CD4-positive, alpha-beta T cell treated with Interleukin-6 at 100 ng/mL for 8 hours (primary cell): ENCODE data around the gene CNNM1.

Experiments used
- DNase-seq: peaks from one replicate; pipeline ENCODE4 v3.0.0-alpha.2; 2020; ENCODE audit warnings: mixed read lengths, low spot score

The CNNM1 gene

GRCh38 chr10:99372546-99373271 lies 43.6 kb downstream of the CNNM1 start:
- DNase-seq: no peak

- DNase-seq: no peak
Measured at GRCh38 chr10:99374526-99374925, 45.4 kb downstream of the CNNM1 start.

GRCh38 chr10:99374972-99375371 lies 45.8 kb downstream of the CNNM1 start:
- no peak for DNase-seq

- no peak for DNase-seq
Measured at GRCh38 chr10:99375426-99375825, 46.3 kb downstream of the CNNM1 start.

GRCh38 chr10:99382176-99382575 lies 53.0 kb downstream of the CNNM1 start:
- DNase-seq: no peak

- no peak for DNase-seq
Measured at GRCh38 chr10:99387071-99387470, 57.9 kb downstream of the CNNM1 start.

GRCh38 chr10:99387541-99387940 lies 58.4 kb downstream of the CNNM1 start:
- DNase-seq: no peak

DNA sequence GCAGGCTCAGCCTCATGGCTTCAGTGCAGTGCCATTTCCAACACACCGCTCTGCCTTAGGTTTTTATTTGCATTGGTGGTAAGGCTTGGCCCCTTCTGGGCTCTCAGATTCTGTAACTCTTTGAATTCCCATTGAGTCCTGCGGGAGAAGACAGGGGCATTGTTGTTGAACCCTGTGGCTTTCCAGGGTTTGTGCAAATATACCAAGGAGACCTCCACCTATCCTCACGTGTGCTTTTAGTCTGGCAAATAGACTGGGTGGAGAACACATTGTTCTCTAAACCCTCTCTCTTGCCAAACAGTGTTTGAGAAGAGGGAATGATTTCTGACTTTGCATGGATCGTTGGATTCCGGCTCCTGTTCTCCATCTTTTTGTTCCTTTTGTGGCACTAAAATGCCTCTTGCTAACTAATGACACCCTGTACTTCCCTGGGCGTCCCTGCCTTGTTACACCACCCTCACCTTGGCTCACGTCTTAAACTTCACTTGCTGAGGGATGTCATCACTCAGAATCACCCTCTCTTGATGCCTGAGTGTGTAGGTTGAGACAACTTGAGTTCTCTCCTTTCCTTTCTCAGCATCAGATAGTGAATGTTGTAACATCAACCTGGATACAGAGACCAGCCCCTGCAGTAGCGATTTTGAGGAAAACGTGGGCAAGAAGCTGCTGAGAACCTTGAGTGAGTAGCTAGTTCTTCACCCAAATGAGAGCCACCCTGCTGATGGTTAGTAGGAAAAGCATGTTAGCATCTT lies 60.7 kb downstream of the CNNM1 start:
- DNase-seq: no peak

- no peak for DNase-seq
Measured at GRCh38 chr10:99391346-99391745, 62.2 kb downstream of the CNNM1 start.

- DNase-seq: no peak
Measured at GRCh38 chr10:99393036-99393435, 63.9 kb downstream of the CNNM1 start.

DNA sequence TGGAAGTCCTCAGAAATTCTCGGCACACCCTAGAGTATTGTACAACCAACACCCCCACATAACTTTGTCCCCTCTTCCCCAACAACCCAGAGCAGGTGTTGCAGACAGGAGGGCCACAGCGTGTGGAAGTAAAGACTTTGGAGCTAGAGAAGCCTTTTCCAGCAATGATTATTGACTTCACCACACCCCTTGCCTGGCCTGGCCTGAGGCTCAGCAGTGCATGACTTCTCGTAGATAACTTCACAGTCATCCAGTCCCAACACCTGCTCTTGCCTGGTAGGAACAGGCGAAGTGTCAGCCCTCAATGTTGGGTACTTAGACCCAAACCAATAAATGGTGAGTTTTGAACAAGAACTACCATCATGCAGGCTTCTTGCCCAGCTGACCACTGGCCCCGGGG lies 64.5 kb downstream of the CNNM1 start:
- no peak for DNase-seq

DNA sequence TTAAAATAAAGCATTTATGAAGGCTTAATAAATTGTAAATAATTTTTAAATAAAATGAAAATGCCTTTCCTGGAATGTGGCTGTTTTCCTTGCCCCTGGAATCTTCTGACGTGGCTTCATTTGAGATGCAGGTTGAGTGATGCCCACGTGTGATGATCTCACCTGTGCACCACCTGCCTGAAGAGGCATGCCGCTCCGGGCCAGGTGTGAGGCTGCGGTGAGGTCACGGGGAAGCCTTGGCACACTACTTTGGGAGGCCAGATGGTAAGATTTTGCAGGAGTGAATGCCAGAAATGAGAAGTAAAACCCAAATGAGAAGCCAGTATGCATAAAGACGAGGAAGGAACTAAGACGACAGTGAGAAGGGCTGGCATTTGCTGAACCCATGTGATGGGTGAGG lies 65.1 kb downstream of the CNNM1 start:
- no peak for DNase-seq

DNA sequence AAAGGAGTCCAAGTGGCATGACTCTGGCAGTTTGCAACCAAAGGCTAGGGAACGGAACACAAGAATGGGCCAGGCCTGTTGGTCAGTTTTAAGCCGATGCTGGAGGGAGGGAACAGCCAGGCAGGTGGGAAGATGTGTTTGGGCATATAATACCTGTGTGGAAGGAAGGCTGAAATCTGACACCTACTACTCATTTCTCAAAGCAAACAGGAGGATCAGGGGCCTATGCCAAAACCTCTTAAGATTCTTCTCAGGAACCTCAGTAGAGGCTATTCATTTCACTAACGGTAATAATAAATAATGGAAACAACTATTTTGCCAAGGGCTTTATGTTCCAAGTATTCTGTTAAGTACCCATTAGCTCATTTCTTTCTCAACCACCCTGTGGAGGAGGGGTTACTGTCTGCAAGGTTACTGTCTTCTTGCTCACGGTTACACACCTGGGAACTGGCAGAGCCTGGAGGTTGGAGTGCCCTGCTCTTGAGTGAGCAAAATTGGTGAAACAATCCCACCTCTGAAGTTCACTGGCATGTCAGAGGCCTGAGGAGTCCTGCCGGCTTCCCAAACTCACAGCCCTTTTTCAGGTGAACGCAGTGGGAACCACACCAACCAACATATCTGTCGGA lies 65.7 kb downstream of the CNNM1 start:
- no peak for DNase-seq

DNA sequence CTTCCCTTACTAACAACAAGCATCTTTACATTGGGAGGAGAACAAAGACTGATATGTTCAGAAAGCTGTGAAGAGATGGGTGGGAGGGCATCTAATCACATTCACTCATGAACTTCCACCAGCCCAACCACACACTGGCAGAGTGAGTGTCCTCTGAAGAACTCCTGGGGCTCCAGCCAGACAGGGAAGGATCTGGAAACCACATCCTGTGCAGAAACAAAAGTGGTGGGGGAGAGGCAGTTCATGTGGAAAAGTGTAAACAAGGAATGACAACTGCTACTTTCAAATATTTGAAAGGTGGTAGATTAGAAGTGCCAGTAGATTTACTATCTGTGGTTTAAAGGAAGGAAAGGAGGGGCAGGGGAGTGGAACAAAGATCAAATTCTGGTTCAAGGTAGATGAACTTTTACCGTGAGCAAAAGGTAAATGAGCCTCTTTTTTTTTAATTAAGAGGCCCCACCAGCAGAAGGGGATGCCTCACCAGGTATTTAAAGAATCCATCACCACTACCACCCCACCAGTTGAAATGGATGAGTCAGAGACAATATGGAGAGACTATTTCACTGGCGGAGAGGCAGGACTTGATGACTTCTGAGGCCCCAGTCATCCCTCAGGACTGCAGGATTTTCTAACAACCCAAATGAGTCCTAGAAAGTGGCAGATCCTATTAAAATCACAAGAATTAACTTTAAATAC lies 66.7 kb downstream of the CNNM1 start:
- DNase-seq: no peak

DNA sequence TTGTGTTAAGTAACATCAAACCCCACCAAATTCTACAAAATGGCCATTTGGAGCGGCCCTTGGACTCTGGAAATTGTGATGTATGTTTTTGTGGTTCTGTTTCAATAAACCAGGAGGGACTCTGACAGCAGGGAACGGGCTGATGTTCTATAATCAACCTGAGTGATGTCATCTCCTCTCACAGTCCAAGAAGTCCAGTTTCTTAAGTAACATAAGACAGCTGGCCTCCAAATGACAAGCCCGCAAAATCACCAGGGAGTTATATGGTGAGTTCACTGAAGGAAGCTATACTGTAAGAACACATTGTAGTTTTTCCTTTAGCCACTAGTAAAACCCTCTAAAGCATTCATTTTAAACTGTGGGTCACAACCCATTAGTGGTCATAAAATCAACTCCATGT lies 67.3 kb downstream of the CNNM1 start:
- DNase-seq: no peak

DNA sequence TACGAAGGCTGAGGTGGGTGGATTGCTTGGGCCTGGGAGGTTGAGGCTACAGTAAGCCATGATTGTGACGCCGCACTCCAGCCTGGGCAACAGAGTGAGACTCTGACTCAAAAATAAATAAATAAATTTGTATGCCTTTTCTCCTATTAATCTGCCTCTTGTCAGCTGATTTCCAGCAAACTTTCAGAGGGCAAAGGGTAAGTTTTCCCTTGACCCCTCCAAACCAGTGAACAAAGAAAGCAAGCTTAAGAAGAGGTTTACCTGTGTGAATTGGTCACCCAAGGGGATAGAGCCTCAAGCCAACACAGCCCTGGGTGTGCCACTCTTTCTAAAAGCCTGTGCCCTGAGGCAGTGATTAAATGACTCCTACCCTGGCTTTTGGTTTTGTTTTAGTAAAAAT lies 70.5 kb downstream of the CNNM1 start:
- no peak for DNase-seq

GRCh38 chr10:99403674-99404073 lies 74.5 kb downstream of the CNNM1 start:
- DNase-seq: no peak

DNA sequence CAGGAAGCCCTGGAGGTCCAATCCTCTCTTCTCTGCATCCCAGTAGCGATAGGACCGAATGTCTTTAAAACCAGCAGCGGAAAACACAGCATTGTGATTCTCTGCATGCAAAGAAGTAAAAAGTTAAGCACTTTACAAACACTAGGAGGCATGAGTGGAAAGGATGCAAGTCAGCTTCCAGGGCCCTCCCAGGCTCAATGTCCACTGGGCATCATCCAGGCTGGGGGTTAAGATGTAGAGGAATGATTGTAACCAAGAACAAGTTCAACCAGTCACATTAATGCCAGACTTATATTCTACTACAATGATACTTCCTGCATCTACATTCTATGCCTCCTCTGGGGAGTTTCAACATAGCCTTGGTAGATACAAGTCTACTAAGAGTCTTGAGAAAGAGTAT lies 77.0 kb downstream of the CNNM1 start:
- DNase-seq: no peak

GRCh38 chr10:99410146-99410545 lies 81.0 kb downstream of the CNNM1 start:
- DNase-seq: no peak

- DNase-seq: no peak
Measured at GRCh38 chr10:99410876-99411275, 81.7 kb downstream of the CNNM1 start.

GRCh38 chr10:99411546-99411945 lies 82.4 kb downstream of the CNNM1 start:
- DNase-seq: no peak

DNA sequence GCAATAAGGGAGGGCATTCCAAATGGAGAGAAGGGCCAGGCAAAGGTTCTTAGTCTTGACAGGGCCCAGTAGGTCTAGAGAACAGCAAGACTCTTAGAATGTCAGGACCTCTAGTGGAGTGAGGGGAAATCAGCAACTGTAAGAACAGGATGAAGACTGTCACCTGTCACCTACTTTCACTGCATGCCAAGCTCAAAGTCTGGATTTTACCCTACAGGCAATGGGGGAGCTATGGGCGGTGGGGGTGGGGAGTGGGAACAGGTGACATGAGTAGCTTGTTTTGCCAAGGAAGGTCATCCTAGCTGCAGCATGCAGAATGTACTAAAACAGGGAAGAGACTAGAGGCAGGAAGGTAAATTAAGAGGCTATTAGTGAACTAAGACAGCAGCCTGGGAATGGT lies 82.9 kb downstream of the CNNM1 start:
- no peak for DNase-seq
